Loucy (cell line): Measurements from ENCODE around the gene AHNAK.

Source experiments
- EZH2phosphoT487 ChIP-seq: fragments of 200-600 bp; IDR thresholded peaks from 2 replicates; pipeline ENCODE4 v1.6.1; 2018; ENCODE audit warnings: antibody characterized with exemption, mild to moderate bottlenecking, moderate library complexity, borderline replicate concordance
- TF ChIP-seq, protein P1 (sequence below): fragments of 200-600 bp; sonication (generic); conservative IDR thresholded peaks from 2 replicates; pipeline ENCODE4 v1.5.1; 2014; ENCODE audit warnings: mild to moderate bottlenecking, antibody characterized with exemption, low read length

DNA sequence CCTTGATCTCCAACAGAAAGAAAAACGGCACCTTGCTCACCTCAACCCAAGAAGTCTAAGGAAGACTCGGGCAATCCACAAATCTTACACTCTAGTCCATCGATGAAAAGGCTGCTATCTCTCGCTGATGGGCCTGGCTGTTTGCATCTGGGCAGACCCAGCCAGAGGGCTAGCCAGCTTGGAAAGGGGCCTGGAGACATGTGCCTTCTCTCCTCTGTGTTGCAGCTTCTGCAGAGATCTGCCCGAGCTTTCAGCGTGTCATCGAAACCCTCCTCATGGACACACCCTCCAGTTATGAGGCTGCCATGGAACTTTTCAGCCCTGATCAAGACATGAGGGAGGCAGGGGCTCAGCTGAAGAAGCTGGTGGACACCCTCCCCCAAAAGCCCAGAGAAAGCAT lies 124.6 kb downstream of the AHNAK start:
- TF ChIP-seq, protein P1, sequence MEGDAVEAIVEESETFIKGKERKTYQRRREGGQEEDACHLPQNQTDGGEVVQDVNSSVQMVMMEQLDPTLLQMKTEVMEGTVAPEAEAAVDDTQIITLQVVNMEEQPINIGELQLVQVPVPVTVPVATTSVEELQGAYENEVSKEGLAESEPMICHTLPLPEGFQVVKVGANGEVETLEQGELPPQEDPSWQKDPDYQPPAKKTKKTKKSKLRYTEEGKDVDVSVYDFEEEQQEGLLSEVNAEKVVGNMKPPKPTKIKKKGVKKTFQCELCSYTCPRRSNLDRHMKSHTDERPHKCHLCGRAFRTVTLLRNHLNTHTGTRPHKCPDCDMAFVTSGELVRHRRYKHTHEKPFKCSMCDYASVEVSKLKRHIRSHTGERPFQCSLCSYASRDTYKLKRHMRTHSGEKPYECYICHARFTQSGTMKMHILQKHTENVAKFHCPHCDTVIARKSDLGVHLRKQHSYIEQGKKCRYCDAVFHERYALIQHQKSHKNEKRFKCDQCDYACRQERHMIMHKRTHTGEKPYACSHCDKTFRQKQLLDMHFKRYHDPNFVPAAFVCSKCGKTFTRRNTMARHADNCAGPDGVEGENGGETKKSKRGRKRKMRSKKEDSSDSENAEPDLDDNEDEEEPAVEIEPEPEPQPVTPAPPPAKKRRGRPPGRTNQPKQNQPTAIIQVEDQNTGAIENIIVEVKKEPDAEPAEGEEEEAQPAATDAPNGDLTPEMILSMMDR, result no peak
- no peak for TF ChIP-seq EZH2phosphoT487
